Neural cell (in vitro differentiated cells): Measurements from ENCODE around the gene VWA8. TPM values are rescaled to one million over a fixed set of nuclear protein-coding genes. Genes with fewer than 3 reads are reported as not detected.

Experiments used
- H2AFZ ChIP-seq: fragments of 200-600, 300-800 bp; sonication (generic), shearing (Covaris generic); 2 replicates; pipeline ENCODE4 v1.6.0; 2014; ENCODE audit warnings: low read depth, mild to moderate bottlenecking, antibody characterized with exemption, low read length, moderate library complexity
- H3F3A ChIP-seq: fragments of 200-600 bp; shearing (Covaris generic); 2 replicates; pipeline ENCODE4 v1.6.1; 2016; ENCODE audit warnings: mild to moderate bottlenecking, moderate library complexity, mixed read lengths, antibody characterized with exemption, low read length; ENCODE audit not compliant: insufficient read depth, poor library complexity, severe bottlenecking
- H3K27ac ChIP-seq: fragments of 200-600, 300-800 bp; sonication (generic), shearing (Covaris generic); 2 replicates; pipeline ENCODE4 v1.5.1; 2014; ENCODE audit warnings: mild to moderate bottlenecking, low read length, moderate library complexity
- H3K27me3 ChIP-seq: fragments of 300-800, 200-600 bp; sonication (generic), shearing (Covaris generic); 2 replicates; pipeline ENCODE4 v1.6.0; 2014; ENCODE audit warnings: mild to moderate bottlenecking, low read depth, low read length, moderate library complexity; ENCODE audit not compliant: insufficient read depth
- H3K36me3 ChIP-seq: fragments of 300-800, 200-600 bp; sonication (generic), shearing (Covaris generic); 2 replicates; pipeline ENCODE4 v1.5.1; 2014; ENCODE audit warnings: mild to moderate bottlenecking, antibody characterized with exemption, low read length, moderate library complexity; ENCODE audit not compliant: insufficient read depth
- H3K4me2 ChIP-seq: fragments of 300-800, 200-600 bp; sonication (generic), shearing (Covaris generic); 2 replicates; pipeline ENCODE4 v1.6.0; 2014; ENCODE audit warnings: mild to moderate bottlenecking, low read length
- H3K4me3 ChIP-seq: fragments of 300-800, 200-600 bp; sonication (generic), shearing (Covaris generic); 2 replicates; pipeline ENCODE4 v1.5.1; 2014; ENCODE audit warnings: mild to moderate bottlenecking, low read length, moderate library complexity
- H3K79me2 ChIP-seq: fragments of 200-600 bp; shearing (Covaris generic); replicated peaks from 2 replicates; pipeline ENCODE4 v1.6.0; 2014; ENCODE audit warnings: mild to moderate bottlenecking, low read length, moderate library complexity; ENCODE audit not compliant: insufficient read depth
- H3K9ac ChIP-seq: fragments of 300-800, 200-600 bp; sonication (generic), shearing (Covaris generic); 2 replicates; pipeline ENCODE4 v1.6.1; 2016; ENCODE audit warnings: mild to moderate bottlenecking, low read length, mixed read lengths
- H3K9me2 ChIP-seq: fragments of 200-600 bp; shearing (Covaris generic); 2 replicates; pipeline ENCODE4 v1.6.1; 2016; ENCODE audit warnings: mild to moderate bottlenecking, low read length, mixed read lengths; ENCODE audit not compliant: insufficient read depth
- H3K9me3 ChIP-seq: fragments of 200-600, 300-800 bp; sonication (generic), shearing (Covaris generic); 2 replicates; pipeline ENCODE4 v1.6.1; 2016; ENCODE audit warnings: mild to moderate bottlenecking, mixed run types, low read length, moderate library complexity, mixed read lengths
- H4K20me1 ChIP-seq: fragments of 200-600 bp; shearing (Covaris generic); 2 replicates; pipeline ENCODE4 v1.6.1; 2016; ENCODE audit warnings: mild to moderate bottlenecking, mixed run types; ENCODE audit not compliant: insufficient read depth
- EP300 ChIP-seq: fragments of 450-650 bp; conservative IDR thresholded peaks from 2 replicates; pipeline ENCODE4 v1.6.1; 2014; ENCODE audit warnings: antibody characterized with exemption, mild to moderate bottlenecking, moderate library complexity; ENCODE audit not compliant: poor library complexity, severe bottlenecking
- EZH2 ChIP-seq: fragments of 200-600, 300-800 bp; shearing (Covaris generic), sonication (generic); IDR thresholded peaks from 2 replicates; pipeline ENCODE4 v1.6.1; 2014; ENCODE audit warnings: antibody characterized with exemption, low read length, borderline replicate concordance, mild to moderate bottlenecking; ENCODE audit not compliant: insufficient read depth, poor library complexity, severe bottlenecking
- MXI1 ChIP-seq: fragments of 450-650 bp; conservative IDR thresholded peaks from 2 replicates; pipeline ENCODE4 v1.6.1; 2014; ENCODE audit warnings: antibody characterized with exemption, mild to moderate bottlenecking; ENCODE audit not compliant: poor library complexity, severe bottlenecking
- POLR2AphosphoS5 ChIP-seq: IDR thresholded peaks from 2 replicates; pipeline ENCODE4 v1.6.1; 2012
- RAD21 ChIP-seq: fragments of 450-650 bp; conservative IDR thresholded peaks from 2 replicates; pipeline ENCODE4 v1.6.1; 2014; ENCODE audit warnings: antibody characterized with exemption, mild to moderate bottlenecking, moderate library complexity
- SMC3 ChIP-seq: fragments of 450-650 bp; conservative IDR thresholded peaks from 2 replicates; pipeline ENCODE4 v1.6.1; 2014; ENCODE audit warnings: antibody characterized with exemption, mild to moderate bottlenecking, moderate library complexity; ENCODE audit not compliant: poor library complexity
- TAF1 ChIP-seq: IDR thresholded peaks from 2 replicates; pipeline ENCODE4 v1.6.1; 2012; ENCODE audit warnings: low read depth
- polyA plus RNA-seq: library from polyadenylated mRNA; depleted of rRNA; stranded (reverse); fragments of >200 nt; gene quantifications from 2 replicates; pipeline ENCODE4 v1.2.3, GENCODE V29; 2014
- TF ChIP-seq, protein P1 (sequence below): IDR thresholded peaks from 2 replicates; pipeline ENCODE4 v1.6.1; 2012; ENCODE audit warnings: borderline replicate concordance
- TF ChIP-seq, protein P2 (sequence below): fragments of 450-650 bp; IDR thresholded peaks from 2 replicates; pipeline ENCODE4 v1.5.1; 2014; ENCODE audit warnings: antibody characterized with exemption, mild to moderate bottlenecking, moderate library complexity; ENCODE audit not compliant: poor library complexity, severe bottlenecking

VWA8 gene
- polyA plus RNA-seq, 1 donor from 2014 or later: 3.6 TPM

DNA sequence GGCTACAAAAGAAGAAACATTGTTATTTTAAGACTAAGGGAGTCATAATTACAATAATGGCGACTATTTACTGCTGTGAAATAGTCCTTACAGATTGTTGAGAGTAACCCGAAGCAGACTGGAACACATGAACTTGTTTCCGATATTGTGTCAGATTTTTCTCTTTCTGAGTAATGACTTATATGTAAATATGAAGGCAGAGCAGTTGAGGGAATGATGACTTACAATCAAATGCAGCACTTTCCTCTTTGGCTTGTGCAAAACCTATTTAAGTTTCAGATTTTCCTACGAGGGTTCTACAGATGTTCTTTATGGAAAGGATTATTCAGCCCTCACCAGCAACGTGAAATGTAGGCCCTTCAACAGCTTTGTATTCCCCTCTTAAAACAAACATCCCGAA, 304.9 kb downstream of the VWA8 start:
- no peak overlapping the region for H3K4me2 ChIP-seq
- no peaks in the 10 kb centered on the region for H3K9me3 ChIP-seq
- H3K79me2 ChIP-seq: no peaks in the 10 kb centered on the region
- H3K27ac ChIP-seq: no peak overlapping the region
- no peaks in the 10 kb centered on the region for H3K27me3 ChIP-seq
- no peak for TF ChIP-seq EZH2
- no peak for TF ChIP-seq SMC3
- TF ChIP-seq, protein P1, sequence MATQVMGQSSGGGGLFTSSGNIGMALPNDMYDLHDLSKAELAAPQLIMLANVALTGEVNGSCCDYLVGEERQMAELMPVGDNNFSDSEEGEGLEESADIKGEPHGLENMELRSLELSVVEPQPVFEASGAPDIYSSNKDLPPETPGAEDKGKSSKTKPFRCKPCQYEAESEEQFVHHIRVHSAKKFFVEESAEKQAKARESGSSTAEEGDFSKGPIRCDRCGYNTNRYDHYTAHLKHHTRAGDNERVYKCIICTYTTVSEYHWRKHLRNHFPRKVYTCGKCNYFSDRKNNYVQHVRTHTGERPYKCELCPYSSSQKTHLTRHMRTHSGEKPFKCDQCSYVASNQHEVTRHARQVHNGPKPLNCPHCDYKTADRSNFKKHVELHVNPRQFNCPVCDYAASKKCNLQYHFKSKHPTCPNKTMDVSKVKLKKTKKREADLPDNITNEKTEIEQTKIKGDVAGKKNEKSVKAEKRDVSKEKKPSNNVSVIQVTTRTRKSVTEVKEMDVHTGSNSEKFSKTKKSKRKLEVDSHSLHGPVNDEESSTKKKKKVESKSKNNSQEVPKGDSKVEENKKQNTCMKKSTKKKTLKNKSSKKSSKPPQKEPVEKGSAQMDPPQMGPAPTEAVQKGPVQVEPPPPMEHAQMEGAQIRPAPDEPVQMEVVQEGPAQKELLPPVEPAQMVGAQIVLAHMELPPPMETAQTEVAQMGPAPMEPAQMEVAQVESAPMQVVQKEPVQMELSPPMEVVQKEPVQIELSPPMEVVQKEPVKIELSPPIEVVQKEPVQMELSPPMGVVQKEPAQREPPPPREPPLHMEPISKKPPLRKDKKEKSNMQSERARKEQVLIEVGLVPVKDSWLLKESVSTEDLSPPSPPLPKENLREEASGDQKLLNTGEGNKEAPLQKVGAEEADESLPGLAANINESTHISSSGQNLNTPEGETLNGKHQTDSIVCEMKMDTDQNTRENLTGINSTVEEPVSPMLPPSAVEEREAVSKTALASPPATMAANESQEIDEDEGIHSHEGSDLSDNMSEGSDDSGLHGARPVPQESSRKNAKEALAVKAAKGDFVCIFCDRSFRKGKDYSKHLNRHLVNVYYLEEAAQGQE: no peak
- TF ChIP-seq, protein P2, sequence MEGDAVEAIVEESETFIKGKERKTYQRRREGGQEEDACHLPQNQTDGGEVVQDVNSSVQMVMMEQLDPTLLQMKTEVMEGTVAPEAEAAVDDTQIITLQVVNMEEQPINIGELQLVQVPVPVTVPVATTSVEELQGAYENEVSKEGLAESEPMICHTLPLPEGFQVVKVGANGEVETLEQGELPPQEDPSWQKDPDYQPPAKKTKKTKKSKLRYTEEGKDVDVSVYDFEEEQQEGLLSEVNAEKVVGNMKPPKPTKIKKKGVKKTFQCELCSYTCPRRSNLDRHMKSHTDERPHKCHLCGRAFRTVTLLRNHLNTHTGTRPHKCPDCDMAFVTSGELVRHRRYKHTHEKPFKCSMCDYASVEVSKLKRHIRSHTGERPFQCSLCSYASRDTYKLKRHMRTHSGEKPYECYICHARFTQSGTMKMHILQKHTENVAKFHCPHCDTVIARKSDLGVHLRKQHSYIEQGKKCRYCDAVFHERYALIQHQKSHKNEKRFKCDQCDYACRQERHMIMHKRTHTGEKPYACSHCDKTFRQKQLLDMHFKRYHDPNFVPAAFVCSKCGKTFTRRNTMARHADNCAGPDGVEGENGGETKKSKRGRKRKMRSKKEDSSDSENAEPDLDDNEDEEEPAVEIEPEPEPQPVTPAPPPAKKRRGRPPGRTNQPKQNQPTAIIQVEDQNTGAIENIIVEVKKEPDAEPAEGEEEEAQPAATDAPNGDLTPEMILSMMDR: no peak
- no peak for TF ChIP-seq MXI1
- no peak for TF ChIP-seq EP300
- TF ChIP-seq POLR2AphosphoS5: no peak
- no peak for TF ChIP-seq RAD21
- TF ChIP-seq TAF1: no peak
- no peaks in the 10 kb centered on the region for H3K9me2 ChIP-seq
- H3F3A ChIP-seq: no peaks in the 10 kb centered on the region
- H3K36me3 ChIP-seq: no peaks in the 10 kb centered on the region
- no peak overlapping the region for H3K9ac ChIP-seq
- H4K20me1 ChIP-seq: no peaks in the 10 kb centered on the region
- H3K4me3 ChIP-seq: no peak overlapping the region
- no peak overlapping the region for H2AFZ ChIP-seq

DNA sequence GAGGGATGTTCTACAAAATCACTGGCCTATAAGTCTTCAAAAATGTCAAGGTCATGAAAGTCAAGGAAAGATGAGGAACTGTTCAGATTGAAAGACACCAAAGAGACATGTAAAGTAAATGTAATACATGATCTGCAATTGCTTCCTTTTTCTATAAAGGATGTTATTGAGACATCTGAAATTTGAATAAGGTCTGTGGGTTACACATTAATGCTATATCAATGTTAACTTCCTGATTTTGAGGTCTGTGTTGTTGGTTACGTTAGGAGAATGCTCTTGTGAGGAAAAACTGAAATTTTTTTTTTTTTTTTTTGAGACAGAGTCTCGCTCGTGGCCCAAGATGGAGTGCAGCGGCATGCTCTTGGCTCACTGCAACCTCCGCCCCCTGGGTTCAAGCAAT, 306.1 kb downstream of the VWA8 start:
- H3K9me3 ChIP-seq: no peaks in the 10 kb centered on the region
- no peak overlapping the region for H2AFZ ChIP-seq
- H3K4me2 ChIP-seq: no peak overlapping the region
- H3K9ac ChIP-seq: no peak overlapping the region
- no peak overlapping the region for H3K27ac ChIP-seq
- H3F3A ChIP-seq: no peaks in the 10 kb centered on the region
- H3K79me2 ChIP-seq: no peaks in the 10 kb centered on the region
- no peaks in the 10 kb centered on the region for H3K9me2 ChIP-seq
- H3K4me3 ChIP-seq: no peak overlapping the region
- no peaks in the 10 kb centered on the region for H3K27me3 ChIP-seq
- H4K20me1 ChIP-seq: no peaks in the 10 kb centered on the region
- H3K36me3 ChIP-seq: no peaks in the 10 kb centered on the region
- no peak for TF ChIP-seq EP300
- TF ChIP-seq RAD21: no peak
- no peak for TF ChIP-seq POLR2AphosphoS5
- TF ChIP-seq EZH2: no peak
- no peak for TF ChIP-seq TAF1
- TF ChIP-seq, protein P1: no peak
- TF ChIP-seq, protein P2: no peak
- TF ChIP-seq MXI1: no peak
- TF ChIP-seq SMC3: no peak
